Osteoblast (primary cell): ENCODE results near the gene RBBP8NL. TPM values are rescaled to one million over a fixed set of nuclear protein-coding genes. Genes with fewer than 3 reads are reported as not detected.

ENCODE experiments used
- DNase-seq: peaks from one replicate; pipeline ENCODE4 v3.0.0; 2011; ENCODE audit warnings: low spot score, mixed read lengths; ENCODE audit not compliant: insufficient read length; ENCODE audit errors: missing footprints
- H2AFZ ChIP-seq: 2 replicates; pipeline ENCODE4 v1.6.0; 2011; ENCODE audit warnings: mild to moderate bottlenecking, low read length
- H3K27ac ChIP-seq: 2 replicates; pipeline ENCODE4 v1.5.1; 2011; ENCODE audit warnings: mild to moderate bottlenecking, low read depth, low read length, moderate library complexity
- H3K27me3 ChIP-seq: 2 replicates; pipeline ENCODE4 v1.6.0; 2012; ENCODE audit warnings: mild to moderate bottlenecking, control low read depth, inconsistent platforms, low read length, moderate library complexity; ENCODE audit not compliant: insufficient read depth
- H3K36me3 ChIP-seq: 2 replicates; pipeline ENCODE4 v1.5.1; 2011; ENCODE audit warnings: mild to moderate bottlenecking, low read length, control low read depth, moderate library complexity; ENCODE audit not compliant: insufficient read depth
- H3K4me1 ChIP-seq: 2 replicates; pipeline ENCODE4 v1.5.1; 2011; ENCODE audit warnings: mild to moderate bottlenecking, low read length, control low read depth, moderate library complexity; ENCODE audit not compliant: insufficient read depth
- H3K4me2 ChIP-seq: 2 replicates; pipeline ENCODE4 v1.6.0; 2011; ENCODE audit warnings: mild to moderate bottlenecking, low read length; ENCODE audit not compliant: insufficient read depth
- H3K4me3 ChIP-seq: fragments of 200-600 bp; sonication (generic); 3 replicates; pipeline ENCODE4 v1.5.1; 2012; ENCODE audit warnings: mild to moderate bottlenecking, low read length, inconsistent platforms; ENCODE audit not compliant: insufficient read depth
- H3K79me2 ChIP-seq: 2 replicates; pipeline ENCODE4 v1.6.0; 2012; ENCODE audit warnings: mild to moderate bottlenecking, low read length, control low read depth, inconsistent platforms; ENCODE audit not compliant: insufficient read depth
- H3K9me3 ChIP-seq: 2 replicates; pipeline ENCODE4 v1.5.1; 2011; ENCODE audit warnings: low read depth, low read length, control low read depth
- H4K20me1 ChIP-seq: 2 replicates; pipeline ENCODE4 v1.6.0; 2012; ENCODE audit warnings: mild to moderate bottlenecking, low read length, control low read depth; ENCODE audit not compliant: insufficient read depth
- CTCF ChIP-seq: IDR thresholded peaks from 2 replicates; pipeline ENCODE4 v1.5.1; 2011; ENCODE audit warnings: mild to moderate bottlenecking, low read depth, low read length, moderate library complexity; ENCODE audit errors: extremely low read depth
- total RNA-seq: library from RNA; depleted of rRNA; stranded (reverse); fragments of >200 nt; gene quantifications from 2 replicates; pipeline ENCODE4 v1.2.3, GENCODE V29; 2012

The RBBP8NL gene
- total RNA-seq, 1 donor, result not detected

GRCh38 chr20:62393830-62394229 is 33.5 kb downstream of the RBBP8NL start:
- Histone ChIP-seq H3K79me2 (peaks cover 10% of the 10 kb centered on the region), H3K9me3 (no peaks in the 10 kb centered on the region), H3K4me1 (no peaks in the 10 kb centered on the region), H3K4me2 (no peak overlapping the region), H2AFZ (no peak overlapping the region), H3K27me3 (no peaks in the 10 kb centered on the region), H3K4me3 (no peak overlapping the region), H4K20me1 (peaks cover 14% of the 10 kb centered on the region), H3K36me3 (peaks cover 19% of the 10 kb centered on the region), H3K27ac (no peak overlapping the region)
- no peak for DNase-seq
- TF ChIP-seq CTCF, result no peak

- H2AFZ ChIP-seq, result no peak overlapping the region
- H3K9me3 ChIP-seq, result no peaks in the 10 kb centered on the region
- peaks cover 15% of the 10 kb centered on the region for H3K79me2 ChIP-seq
- H3K27ac ChIP-seq, result no peak overlapping the region
- no peaks in the 10 kb centered on the region for H3K27me3 ChIP-seq
- no peak overlapping the region for H3K4me2 ChIP-seq
- no peak overlapping the region for H3K4me3 ChIP-seq
- DNase-seq, result no peak
- H3K4me1 ChIP-seq, result peaks cover 2% of the 10 kb centered on the region
- peaks cover 19% of the 10 kb centered on the region for H4K20me1 ChIP-seq
- no peak for TF ChIP-seq CTCF
- peaks cover 25% of the 10 kb centered on the region for H3K36me3 ChIP-seq
These were observed 34.0 kb downstream of the RBBP8NL start for GRCh38 chr20:62393335-62393665.

- Histone ChIP-seq H3K9me3 (no peaks in the 10 kb centered on the region), H3K79me2 (peaks cover 20% of the 10 kb centered on the region), H4K20me1 (peaks cover 24% of the 10 kb centered on the region), H3K36me3 (peaks cover 28% of the 10 kb centered on the region), H3K27ac (no peak overlapping the region), H3K4me1 (peaks cover 7% of the 10 kb centered on the region), H3K27me3 (no peaks in the 10 kb centered on the region), H2AFZ (no peak overlapping the region), H3K4me2 (no peak overlapping the region), H3K4me3 (no peak overlapping the region)
- TF ChIP-seq CTCF, result no peak
- DNase-seq, result no peak
These were observed 34.6 kb downstream of the RBBP8NL start for GRCh38 chr20:62392621-62393334.

GRCh38 chr20:62392077-62392418 is 35.3 kb downstream of the RBBP8NL start:
- Histone ChIP-seq H3K36me3 (peaks cover 28% of the 10 kb centered on the region), H2AFZ (no peak overlapping the region), H4K20me1 (peaks cover 30% of the 10 kb centered on the region), H3K79me2 (peaks cover 27% of the 10 kb centered on the region), H3K4me3 (no peak overlapping the region), H3K27me3 (no peaks in the 10 kb centered on the region), H3K27ac (no peak overlapping the region), H3K4me1 (peaks cover 9% of the 10 kb centered on the region), H3K4me2 (no peak overlapping the region), H3K9me3 (no peaks in the 10 kb centered on the region)
- TF ChIP-seq CTCF, result no peak
- no peak for DNase-seq
